GM21825 (cell line): ENCODE measurements around the gene THEM5.

Experiments
- ATAC-seq: cut with Tn5 transposase; IDR thresholded peaks from one replicate; pipeline ENCODE4 v1.9.1; 2021; ENCODE audit warnings: mild to moderate bottlenecking, moderate library complexity; ENCODE audit not compliant: unreplicated experiment

Gene THEM5

GRCh38 chr1:151803164-151803563 lies 50.3 kb downstream of the THEM5 start:
- ATAC-seq: no peak

- ATAC-seq: no peak
Observed at GRCh38 chr1:151802372-151802771, 51.1 kb downstream of the THEM5 start.

- no peak for ATAC-seq
Observed at GRCh38 chr1:151801846-151802245, 51.7 kb downstream of the THEM5 start.

GRCh38 chr1:151801310-151801820 lies 52.1 kb downstream of the THEM5 start:
- no peak for ATAC-seq

GRCh38 chr1:151800830-151801229 lies 52.7 kb downstream of the THEM5 start:
- ATAC-seq: no peak

GRCh38 chr1:151799179-151800022 lies 54.1 kb downstream of the THEM5 start:
- ATAC-seq: no peak

GRCh38 chr1:151798571-151798970 lies 54.9 kb downstream of the THEM5 start:
- no peak for ATAC-seq
